ENCODE results near the gene BTF3.

The BTF3 gene

DNA sequence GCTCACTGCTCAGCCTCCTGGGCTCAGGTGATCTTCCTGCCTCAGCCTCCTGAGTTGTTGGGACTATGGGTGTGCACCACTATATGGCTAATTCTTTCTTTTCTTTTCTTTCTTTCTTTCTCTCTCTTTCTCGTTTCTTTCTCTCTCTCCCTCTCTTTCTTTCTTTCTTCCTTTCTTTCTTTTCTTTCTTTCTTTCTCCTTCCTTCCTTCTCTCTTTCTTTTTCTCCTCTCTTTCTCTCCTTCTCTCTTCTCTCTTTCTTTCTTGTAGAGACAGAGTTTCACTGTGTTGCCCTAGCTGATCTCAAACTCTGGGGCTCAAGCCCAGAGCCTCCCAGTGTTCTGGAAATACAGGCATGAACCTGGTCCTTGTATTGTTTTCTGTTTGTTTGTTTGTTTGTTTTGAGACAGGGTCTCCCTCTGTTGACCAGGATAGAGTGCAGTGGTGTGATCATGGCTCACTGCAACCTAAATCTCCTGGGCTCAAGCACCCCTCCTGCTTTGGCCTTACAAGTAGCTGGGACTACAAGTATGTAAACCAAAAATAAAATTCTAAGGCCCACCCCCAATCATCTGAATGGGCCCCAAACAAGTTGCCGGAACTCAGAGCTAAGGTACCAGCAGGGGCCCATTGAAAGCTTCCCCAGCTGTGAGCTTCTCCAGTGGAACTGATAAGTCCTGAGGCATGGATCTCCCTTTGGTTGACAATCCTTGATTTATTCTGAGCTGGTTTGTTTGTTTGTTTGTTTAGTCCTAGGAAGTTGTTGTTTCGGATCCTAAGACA lies 11.9 kb upstream of the BTF3 start:
- no peak for TF ChIP-seq SIN3A (IDR thresholded peaks at IDR 0.05; ENCODE audit: borderline replicate concordance, insufficient read depth, low read length)
- TF ChIP-seq TAF1 (IDR thresholded peaks at IDR 0.05; ENCODE audit: borderline replicate concordance, insufficient read depth, low read length): no peak
- no peak for TF ChIP-seq FOXP2 (optimal IDR thresholded peaks at IDR 0.05; ENCODE audit: borderline replicate concordance, extremely low read depth, extremely low read length, insufficient read depth)
- TF ChIP-seq, protein P1, sequence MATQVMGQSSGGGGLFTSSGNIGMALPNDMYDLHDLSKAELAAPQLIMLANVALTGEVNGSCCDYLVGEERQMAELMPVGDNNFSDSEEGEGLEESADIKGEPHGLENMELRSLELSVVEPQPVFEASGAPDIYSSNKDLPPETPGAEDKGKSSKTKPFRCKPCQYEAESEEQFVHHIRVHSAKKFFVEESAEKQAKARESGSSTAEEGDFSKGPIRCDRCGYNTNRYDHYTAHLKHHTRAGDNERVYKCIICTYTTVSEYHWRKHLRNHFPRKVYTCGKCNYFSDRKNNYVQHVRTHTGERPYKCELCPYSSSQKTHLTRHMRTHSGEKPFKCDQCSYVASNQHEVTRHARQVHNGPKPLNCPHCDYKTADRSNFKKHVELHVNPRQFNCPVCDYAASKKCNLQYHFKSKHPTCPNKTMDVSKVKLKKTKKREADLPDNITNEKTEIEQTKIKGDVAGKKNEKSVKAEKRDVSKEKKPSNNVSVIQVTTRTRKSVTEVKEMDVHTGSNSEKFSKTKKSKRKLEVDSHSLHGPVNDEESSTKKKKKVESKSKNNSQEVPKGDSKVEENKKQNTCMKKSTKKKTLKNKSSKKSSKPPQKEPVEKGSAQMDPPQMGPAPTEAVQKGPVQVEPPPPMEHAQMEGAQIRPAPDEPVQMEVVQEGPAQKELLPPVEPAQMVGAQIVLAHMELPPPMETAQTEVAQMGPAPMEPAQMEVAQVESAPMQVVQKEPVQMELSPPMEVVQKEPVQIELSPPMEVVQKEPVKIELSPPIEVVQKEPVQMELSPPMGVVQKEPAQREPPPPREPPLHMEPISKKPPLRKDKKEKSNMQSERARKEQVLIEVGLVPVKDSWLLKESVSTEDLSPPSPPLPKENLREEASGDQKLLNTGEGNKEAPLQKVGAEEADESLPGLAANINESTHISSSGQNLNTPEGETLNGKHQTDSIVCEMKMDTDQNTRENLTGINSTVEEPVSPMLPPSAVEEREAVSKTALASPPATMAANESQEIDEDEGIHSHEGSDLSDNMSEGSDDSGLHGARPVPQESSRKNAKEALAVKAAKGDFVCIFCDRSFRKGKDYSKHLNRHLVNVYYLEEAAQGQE (IDR thresholded peaks at IDR 0.05; ENCODE audit: insufficient read depth in 1 of 2, low read depth in 2 of 2, low read length in 2 of 2): no peak
- no peak for TF ChIP-seq POLR2AphosphoS5 (IDR thresholded peaks at IDR 0.05; ENCODE audit: low read depth, low read length)

DNA sequence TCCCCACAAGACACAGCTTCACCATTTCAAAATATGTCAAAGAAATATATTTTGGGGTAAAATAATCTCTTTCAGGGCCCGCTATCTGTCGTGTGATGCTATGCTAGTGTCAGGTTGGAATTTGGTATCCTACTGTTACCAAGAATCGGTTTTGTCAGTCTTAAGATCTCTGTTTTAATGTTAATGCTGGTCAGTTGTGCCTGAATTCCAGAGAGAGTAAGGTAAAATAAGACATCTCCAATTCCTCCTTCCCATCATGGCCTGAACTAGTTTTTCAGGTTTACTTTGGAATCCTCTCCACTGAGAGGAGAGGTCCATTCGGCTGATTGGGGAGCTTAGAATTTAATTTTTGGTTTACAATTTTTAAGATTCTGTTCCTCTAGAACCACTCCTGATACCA lies 10.4 kb upstream of the BTF3 start:
- TF ChIP-seq SIN3A (IDR thresholded peaks at IDR 0.05; ENCODE audit: borderline replicate concordance, insufficient read depth, low read length) (no peak), POLR2AphosphoS5 (IDR thresholded peaks at IDR 0.05; ENCODE audit: low read depth, low read length) (no peak), TAF1 (IDR thresholded peaks at IDR 0.05; ENCODE audit: borderline replicate concordance, insufficient read depth, low read length) (no peak), FOXP2 (optimal IDR thresholded peaks at IDR 0.05; ENCODE audit: borderline replicate concordance, extremely low read depth, extremely low read length, insufficient read depth) (no peak)
- TF ChIP-seq, protein P1 (IDR thresholded peaks at IDR 0.05; ENCODE audit: insufficient read depth in 1 of 2, low read depth in 2 of 2, low read length in 2 of 2): no peak

DNA sequence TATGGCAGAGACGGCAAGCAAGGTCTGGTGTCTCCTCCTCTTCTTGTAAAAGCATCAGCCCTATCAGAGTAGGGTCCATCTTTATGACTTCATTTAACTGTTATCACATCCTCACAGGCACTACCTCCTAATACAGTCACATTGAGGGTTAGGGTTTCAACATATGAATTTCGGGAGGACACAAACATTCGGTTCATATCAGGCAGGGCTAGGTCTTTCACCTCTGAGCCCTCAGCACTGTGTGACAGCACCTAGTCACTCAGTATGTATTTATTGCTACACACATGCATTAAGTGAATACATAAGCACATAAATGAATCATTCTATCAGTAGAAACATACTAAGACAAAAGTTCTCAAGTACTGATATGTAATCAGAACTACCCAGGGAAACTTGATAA lies 9.4 kb upstream of the BTF3 start:
- TF ChIP-seq, protein P1 (IDR thresholded peaks at IDR 0.05; ENCODE audit: insufficient read depth in 1 of 2, low read depth in 2 of 2, low read length in 2 of 2): no peak
- TF ChIP-seq POLR2AphosphoS5 (IDR thresholded peaks at IDR 0.05; ENCODE audit: low read depth, low read length) (no peak), TAF1 (IDR thresholded peaks at IDR 0.05; ENCODE audit: borderline replicate concordance, insufficient read depth, low read length) (no peak), FOXP2 (optimal IDR thresholded peaks at IDR 0.05; ENCODE audit: borderline replicate concordance, extremely low read depth, extremely low read length, insufficient read depth) (no peak), SIN3A (IDR thresholded peaks at IDR 0.05; ENCODE audit: borderline replicate concordance, insufficient read depth, low read length) (no peak)

DNA sequence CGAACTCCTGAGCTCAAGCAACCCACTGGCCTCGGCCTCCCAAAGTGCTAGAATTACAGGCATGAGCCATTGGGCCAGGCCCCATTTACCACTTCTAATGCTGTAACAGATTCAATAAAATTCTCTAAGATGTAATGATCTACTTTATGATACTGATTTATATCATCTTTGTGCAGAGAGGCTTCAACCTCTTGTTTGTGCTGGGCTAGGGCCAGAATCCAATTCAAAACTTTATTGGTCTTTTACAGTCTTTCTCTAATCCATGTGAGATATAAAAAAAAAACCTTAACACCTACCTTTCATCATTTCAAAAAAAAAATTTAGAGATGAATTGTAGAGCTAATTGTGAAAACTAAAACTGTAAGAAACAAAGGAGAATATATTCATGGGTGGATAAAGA lies 8.2 kb upstream of the BTF3 start:
- TF ChIP-seq FOXP2 (optimal IDR thresholded peaks at IDR 0.05; ENCODE audit: borderline replicate concordance, extremely low read depth, extremely low read length, insufficient read depth) (no peak), SIN3A (IDR thresholded peaks at IDR 0.05; ENCODE audit: borderline replicate concordance, insufficient read depth, low read length) (no peak), TAF1 (IDR thresholded peaks at IDR 0.05; ENCODE audit: borderline replicate concordance, insufficient read depth, low read length) (no peak), POLR2AphosphoS5 (IDR thresholded peaks at IDR 0.05; ENCODE audit: low read depth, low read length) (no peak)
- TF ChIP-seq, protein P1 (IDR thresholded peaks at IDR 0.05; ENCODE audit: insufficient read depth in 1 of 2, low read depth in 2 of 2, low read length in 2 of 2): no peak
